ENCODE measurements around the gene RINT1.
"Not testable (repeated sequence)": the region's sequence is repeated elsewhere in the genome, so short reads cannot be mapped to it uniquely, and the experiment has no call there.

Gene RINT1

GRCh38 chr7:105531792-105532671 is at the start of gene RINT1:
TSS of gene RINT1 (plus strand) at chr7:105532201. CDS start at chr7:105532316, 115 bp downstream.
- peak; percentile 88 to 89 for DNase-seq

- no peak for DNase-seq
Measured at GRCh38 chr7:105487579-105488571, 44.1 kb upstream of the RINT1 start.

- DNase-seq, result no peak
Measured at GRCh38 chr7:105489409-105489808, 42.6 kb upstream of the RINT1 start.

- no peak for DNase-seq
Measured at GRCh38 chr7:105493196-105493922, 38.6 kb upstream of the RINT1 start.

- no peak for DNase-seq
Measured at GRCh38 chr7:105493923-105494315, 38.1 kb upstream of the RINT1 start.

- DNase-seq, result no peak
Measured at GRCh38 chr7:105496521-105496920, 35.5 kb upstream of the RINT1 start.

GRCh38 chr7:105497016-105497415 is 35.0 kb upstream of the RINT1 start:
- no peak for DNase-seq

GRCh38 chr7:105502173-105502572 is 29.8 kb upstream of the RINT1 start:
- DNase-seq, result no peak

- no peak for DNase-seq
Measured at GRCh38 chr7:105512415-105512814, 19.6 kb upstream of the RINT1 start.

GRCh38 chr7:105512926-105513526 is 19.0 kb upstream of the RINT1 start:
- no peak for DNase-seq

- DNase-seq, result not testable (repeated sequence)
Measured at GRCh38 chr7:105515610-105516009, 16.4 kb upstream of the RINT1 start.

- no peak for DNase-seq
Measured at GRCh38 chr7:105519353-105519752, 12.6 kb upstream of the RINT1 start.

GRCh38 chr7:105520620-105521019 is 11.4 kb upstream of the RINT1 start:
- DNase-seq, result not testable (repeated sequence)

GRCh38 chr7:105521027-105521716 is 10.8 kb upstream of the RINT1 start:
- peak; percentile 47 to 53 for DNase-seq

GRCh38 chr7:105521717-105522463 is 10.1 kb upstream of the RINT1 start, which contains the start of gene PUS7:
TSS of gene PUS7 (minus strand) at chr7:105522271. CDS start at chr7:105508512, 13,759 bp downstream.
- DNase-seq, result peak; percentile 76 to 78

- not testable (repeated sequence) for DNase-seq
Measured at GRCh38 chr7:105524423-105524822, 7.6 kb upstream of the RINT1 start.

- DNase-seq, result no peak
Measured at GRCh38 chr7:105524840-105525239, 7.2 kb upstream of the RINT1 start.

GRCh38 chr7:105527737-105528136 is 4.3 kb upstream of the RINT1 start:
- DNase-seq, result not testable (repeated sequence)

- DNase-seq, result no peak
Measured at GRCh38 chr7:105530126-105530525, 1.9 kb upstream of the RINT1 start.

GRCh38 chr7:105530546-105530945 is 1.5 kb upstream of the RINT1 start:
- no peak for DNase-seq
